ENCODE measurements around the gene UPK3BL2. TPM values are rescaled to one million over a fixed set of nuclear protein-coding genes. Genes with fewer than 3 reads are reported as not detected.
"Not testable (repeated sequence)": the region's sequence is repeated elsewhere in the genome, so short reads cannot be mapped to it uniquely, and the experiment has no call there.

Gene UPK3BL2
- total RNA-seq, 2 experiments from 2014 or later = 23.4 to 43.5 TPM

GRCh38 chr7:102505298-102506185 is 38.0 kb downstream of the UPK3BL2 start:
- intact Hi-C loops (cut with DNase I, micrococcal nuclease); DNase-seq; ATAC-seq; H3K36me3 Mint-ChIP-seq (ENCODE audit: low read depth); H3K4me3 Mint-ChIP-seq; H3K4me1 Mint-ChIP-seq; POLR2A ChIA-PET; H3K27ac Mint-ChIP-seq; CTCF ChIA-PET; H3K27me3 Mint-ChIP-seq; H3K9me3 Mint-ChIP-seq (ENCODE audit: low read depth): not testable (repeated sequence)

DNA sequence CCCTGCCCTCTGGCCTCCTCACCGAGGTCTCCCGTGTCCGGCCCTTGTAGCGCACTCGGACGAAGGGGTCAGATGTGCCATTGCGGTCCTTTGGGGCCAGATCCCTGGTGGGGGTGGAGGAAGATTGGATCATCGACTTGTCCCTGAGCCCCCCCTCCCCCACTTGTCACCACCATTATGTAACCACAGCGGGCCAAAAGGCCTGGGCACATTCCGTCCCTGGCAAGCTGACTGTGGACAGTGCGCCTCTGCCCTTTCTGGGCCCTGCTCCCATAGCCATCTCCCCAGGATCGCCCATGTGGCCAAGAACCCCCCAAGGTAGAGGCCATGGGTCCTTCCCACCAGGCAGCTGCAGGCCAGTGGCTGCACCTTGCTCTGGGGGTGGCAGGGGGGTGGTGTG is 40.4 kb downstream of the UPK3BL2 start:
- H3K27me3 Mint-ChIP-seq; H3K4me1 Mint-ChIP-seq; H3K9me3 Mint-ChIP-seq (ENCODE audit: low read depth); H3K4me3 Mint-ChIP-seq; CTCF ChIA-PET; ATAC-seq; POLR2A ChIA-PET; H3K27ac Mint-ChIP-seq; intact Hi-C loops (cut with DNase I, micrococcal nuclease); H3K36me3 Mint-ChIP-seq (ENCODE audit: low read depth); DNase-seq: not testable (repeated sequence)

- ATAC-seq; H3K36me3 Mint-ChIP-seq (ENCODE audit: low read depth); H3K4me3 Mint-ChIP-seq; H3K4me1 Mint-ChIP-seq; H3K27ac Mint-ChIP-seq; intact Hi-C loops (cut with DNase I, micrococcal nuclease); POLR2A ChIA-PET; H3K27me3 Mint-ChIP-seq; DNase-seq; CTCF ChIA-PET; H3K9me3 Mint-ChIP-seq (ENCODE audit: low read depth): not testable (repeated sequence)
Observed at GRCh38 chr7:102498321-102498720, 45.2 kb downstream of the UPK3BL2 start.

GRCh38 chr7:102497308-102497707 is 46.2 kb downstream of the UPK3BL2 start:
- POLR2A ChIA-PET; DNase-seq; ATAC-seq; H3K9me3 Mint-ChIP-seq (ENCODE audit: low read depth); H3K4me3 Mint-ChIP-seq; H3K4me1 Mint-ChIP-seq; H3K36me3 Mint-ChIP-seq (ENCODE audit: low read depth); H3K27me3 Mint-ChIP-seq; CTCF ChIA-PET; intact Hi-C loops (cut with DNase I, micrococcal nuclease); H3K27ac Mint-ChIP-seq: not testable (repeated sequence)

DNA sequence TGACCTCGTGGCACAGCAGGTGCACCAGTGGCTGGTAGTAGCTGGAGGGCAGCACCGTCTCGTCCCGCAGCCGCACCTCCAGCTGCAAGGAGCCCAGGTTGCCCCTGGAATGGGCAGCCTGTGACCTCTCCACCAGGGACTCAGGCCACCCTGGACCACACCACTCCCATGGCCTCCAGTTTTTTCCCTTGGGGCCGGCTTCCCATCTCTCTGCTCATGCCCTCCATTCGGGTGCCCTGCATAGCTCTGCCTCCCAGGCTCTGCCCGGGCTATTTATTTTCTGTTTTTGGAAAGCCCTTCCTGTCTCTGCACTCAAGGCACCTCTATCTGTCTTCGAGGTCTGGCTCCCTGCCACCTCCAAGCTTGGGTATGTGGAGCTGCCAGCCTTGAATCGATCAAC is 46.6 kb downstream of the UPK3BL2 start:
- CTCF ChIA-PET = not testable (repeated sequence)

GRCh38 chr7:102494473-102495149 is 48.9 kb downstream of the UPK3BL2 start:
- POLR2A ChIA-PET; DNase-seq; H3K4me1 Mint-ChIP-seq; H3K9me3 Mint-ChIP-seq (ENCODE audit: low read depth); H3K27me3 Mint-ChIP-seq; H3K27ac Mint-ChIP-seq; H3K4me3 Mint-ChIP-seq; CTCF ChIA-PET; H3K36me3 Mint-ChIP-seq (ENCODE audit: low read depth); intact Hi-C loops (cut with DNase I, micrococcal nuclease): not testable (repeated sequence)
- peak; percentile 70 for ATAC-seq

More for the DNA sequence above, 46.6 kb downstream of the UPK3BL2 start:
- H3K27ac Mint-ChIP-seq; ATAC-seq; H3K36me3 Mint-ChIP-seq (ENCODE audit: low read depth); H3K4me1 Mint-ChIP-seq; POLR2A ChIA-PET; intact Hi-C loops (cut with DNase I, micrococcal nuclease); H3K27me3 Mint-ChIP-seq; H3K4me3 Mint-ChIP-seq; H3K9me3 Mint-ChIP-seq (ENCODE audit: low read depth); DNase-seq: not testable (repeated sequence)

- H3K27me3 Mint-ChIP-seq; H3K4me3 Mint-ChIP-seq; POLR2A ChIA-PET; H3K9me3 Mint-ChIP-seq (ENCODE audit: low read depth); H3K4me1 Mint-ChIP-seq; H3K36me3 Mint-ChIP-seq (ENCODE audit: low read depth); H3K27ac Mint-ChIP-seq; intact Hi-C loops (cut with DNase I, micrococcal nuclease); CTCF ChIA-PET: not testable (repeated sequence)
- ATAC-seq (peak; percentile 2), DNase-seq (peak; percentile 39)
Observed at GRCh38 chr7:102494026-102494425, 49.5 kb downstream of the UPK3BL2 start.

GRCh38 chr7:102493220-102493935 is 50.1 kb downstream of the UPK3BL2 start:
- DNase-seq (peak; percentile 72), ATAC-seq (peak; percentile 67)
- POLR2A ChIA-PET; H3K27ac Mint-ChIP-seq; H3K9me3 Mint-ChIP-seq (ENCODE audit: low read depth); H3K27me3 Mint-ChIP-seq; H3K36me3 Mint-ChIP-seq (ENCODE audit: low read depth); intact Hi-C loops (cut with DNase I, micrococcal nuclease); CTCF ChIA-PET; H3K4me1 Mint-ChIP-seq: not testable (repeated sequence)
- H3K4me3 Mint-ChIP-seq = peak overlapping the region; percentile 51

DNA sequence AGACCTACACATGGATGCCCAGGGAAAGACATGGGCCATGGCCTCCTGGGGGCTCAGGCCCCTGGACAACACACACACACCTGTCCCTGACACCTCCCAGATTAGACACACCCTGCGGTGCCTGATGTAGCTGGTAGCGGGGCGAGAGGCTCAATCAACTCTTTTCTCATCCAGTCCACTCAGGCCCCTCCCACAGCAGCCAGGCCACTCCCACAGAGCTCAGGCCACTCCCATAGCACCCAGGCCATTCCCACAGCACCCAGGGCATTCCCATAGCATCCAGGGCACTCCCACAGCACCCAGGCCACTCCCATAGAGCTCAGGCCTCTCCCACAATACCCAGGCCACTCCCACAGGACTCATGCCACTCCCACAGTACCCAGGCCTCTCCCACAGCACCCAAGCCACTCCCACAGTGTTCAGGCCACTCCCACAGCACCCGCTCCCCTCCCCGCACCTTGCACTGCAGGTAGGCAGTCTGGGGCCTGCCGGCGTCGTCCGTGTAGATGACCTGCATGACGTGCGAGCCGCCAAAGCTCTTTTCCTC is 52.9 kb downstream of the UPK3BL2 start:
- H3K27ac Mint-ChIP-seq; CTCF ChIA-PET; POLR2A ChIA-PET; H3K36me3 Mint-ChIP-seq (ENCODE audit: low read depth); H3K4me1 Mint-ChIP-seq; H3K27me3 Mint-ChIP-seq; intact Hi-C loops (cut with DNase I, micrococcal nuclease); H3K9me3 Mint-ChIP-seq (ENCODE audit: low read depth); H3K4me3 Mint-ChIP-seq: not testable (repeated sequence)
- ATAC-seq (peak; percentile 69), DNase-seq (peak; percentile 68)
